Measurements from ENCODE around the gene KCNK18.
"Not testable (repeated sequence)": the region's sequence is repeated elsewhere in the genome, so short reads cannot be mapped to it uniquely, and the experiment has no call there.

Gene KCNK18

GRCh38 chr10:117223693-117224430 lies 26.6 kb downstream of the KCNK18 start:
- Histone ChIP-seq H3K36me3 (ENCODE audit: low read depth) (no peaks in the 10 kb centered on the region), H3K27me3 (ENCODE audit: insufficient read depth, poor library complexity, severe bottlenecking) (no peaks in the 10 kb centered on the region), H3K9me3 (ENCODE audit: severe bottlenecking) (no peaks in the 10 kb centered on the region), H3K4me1 (ENCODE audit: insufficient read depth, poor library complexity, severe bottlenecking) (no peaks in the 10 kb centered on the region), H3K27ac (ENCODE audit: poor library complexity, severe bottlenecking) (no peak overlapping the region), H3K4me3 (ENCODE audit: severe bottlenecking) (no peak overlapping the region)
- TF ChIP-seq CTCF (IDR thresholded peaks at IDR 0.05; ENCODE audit: poor library complexity, severe bottlenecking): no peak
- DNase-seq (ENCODE audit: low spot score): no peak
- ATAC-seq (ENCODE audit: low read depth): no peak

DNA sequence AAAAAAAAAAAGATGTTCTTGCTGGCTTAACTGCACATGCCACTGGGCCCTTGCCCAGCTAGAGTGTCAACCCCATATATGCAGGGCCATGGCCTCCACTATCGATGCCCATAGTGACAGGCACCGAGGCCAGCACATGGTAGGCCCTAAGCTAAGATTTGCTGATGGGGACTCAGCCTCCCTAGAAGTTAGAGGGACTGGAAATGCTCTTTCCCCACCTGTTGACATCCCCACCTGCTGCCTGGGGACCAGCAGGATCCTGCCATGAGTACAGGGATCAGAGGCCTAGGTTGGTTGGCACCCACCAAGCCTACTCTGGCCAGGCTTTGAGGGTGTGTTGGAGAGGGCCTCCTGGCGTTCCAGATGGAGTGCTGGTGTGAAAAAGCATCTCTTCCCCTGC lies 27.6 kb downstream of the KCNK18 start:
- no peaks in the 10 kb centered on the region for H3K27me3 ChIP-seq (ENCODE audit: insufficient read depth, poor library complexity, severe bottlenecking)
- DNase-seq (ENCODE audit: low spot score): no peak
- TF ChIP-seq CTCF (IDR thresholded peaks at IDR 0.05; ENCODE audit: poor library complexity, severe bottlenecking): no peak
- no peak for ATAC-seq (ENCODE audit: low read depth)
- no peak overlapping the region for H3K27ac ChIP-seq (ENCODE audit: poor library complexity, severe bottlenecking)
- H3K36me3 ChIP-seq (ENCODE audit: low read depth): no peaks in the 10 kb centered on the region
- H3K4me1 ChIP-seq (ENCODE audit: insufficient read depth, poor library complexity, severe bottlenecking): no peaks in the 10 kb centered on the region
- H3K9me3 ChIP-seq (ENCODE audit: severe bottlenecking): no peaks in the 10 kb centered on the region
- H3K4me3 ChIP-seq (ENCODE audit: severe bottlenecking): no peak overlapping the region

- DNase-seq (ENCODE audit: low spot score): no peak
- H3K27me3 ChIP-seq (ENCODE audit: insufficient read depth, poor library complexity, severe bottlenecking): peaks cover 11% of the 10 kb centered on the region
- H3K4me1 ChIP-seq (ENCODE audit: insufficient read depth, poor library complexity, severe bottlenecking): no peaks in the 10 kb centered on the region
- H3K36me3 ChIP-seq (ENCODE audit: low read depth): no peaks in the 10 kb centered on the region
- H3K27ac ChIP-seq (ENCODE audit: poor library complexity, severe bottlenecking): no peak overlapping the region
- no peak overlapping the region for H3K4me3 ChIP-seq (ENCODE audit: severe bottlenecking)
- no peaks in the 10 kb centered on the region for H3K9me3 ChIP-seq (ENCODE audit: severe bottlenecking)
- TF ChIP-seq CTCF (IDR thresholded peaks at IDR 0.05; ENCODE audit: poor library complexity, severe bottlenecking): peak; percentile 43
- peak; percentile 23; the same call in 1 of the 3 replicates for ATAC-seq (ENCODE audit: low read depth)
These were observed 29.6 kb downstream of the KCNK18 start for GRCh38 chr10:117226813-117227451.

GRCh38 chr10:117228210-117228609 lies 30.9 kb downstream of the KCNK18 start:
- ATAC-seq (ENCODE audit: low read depth) (no peak), DNase-seq (ENCODE audit: low spot score) (no peak)
- no peak overlapping the region for H3K27ac ChIP-seq (ENCODE audit: poor library complexity, severe bottlenecking)
- no peaks in the 10 kb centered on the region for H3K9me3 ChIP-seq (ENCODE audit: severe bottlenecking)
- H3K36me3 ChIP-seq (ENCODE audit: low read depth): no peaks in the 10 kb centered on the region
- H3K4me1 ChIP-seq (ENCODE audit: insufficient read depth, poor library complexity, severe bottlenecking): no peaks in the 10 kb centered on the region
- TF ChIP-seq CTCF (IDR thresholded peaks at IDR 0.05; ENCODE audit: poor library complexity, severe bottlenecking): no peak
- no peak overlapping the region for H3K4me3 ChIP-seq (ENCODE audit: severe bottlenecking)
- H3K27me3 ChIP-seq (ENCODE audit: insufficient read depth, poor library complexity, severe bottlenecking): peaks cover 11% of the 10 kb centered on the region

DNA sequence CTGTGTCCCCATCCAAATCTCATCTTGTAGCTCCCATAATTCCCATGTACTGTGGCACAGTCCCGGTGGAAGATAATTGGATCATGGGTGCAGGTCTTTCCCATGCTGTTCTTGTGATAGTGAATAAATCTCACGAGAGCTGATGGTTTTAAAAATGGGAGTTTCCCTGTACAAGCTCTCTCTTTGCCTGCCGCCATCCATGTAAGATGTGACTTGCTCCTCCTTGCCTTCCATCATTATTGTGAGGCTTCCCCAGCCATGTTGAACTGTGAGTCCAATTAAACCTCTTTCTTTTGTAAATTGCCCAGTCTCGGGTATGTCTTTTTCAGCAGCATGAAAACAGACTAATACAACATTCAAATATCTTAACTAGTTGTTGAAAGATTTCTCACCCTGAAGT lies 32.8 kb downstream of the KCNK18 start:
- not testable (repeated sequence) for H3K4me1 ChIP-seq (ENCODE audit: insufficient read depth, poor library complexity, severe bottlenecking); H3K27ac ChIP-seq (ENCODE audit: poor library complexity, severe bottlenecking); ATAC-seq (ENCODE audit: low read depth); H3K36me3 ChIP-seq (ENCODE audit: low read depth); H3K4me3 ChIP-seq (ENCODE audit: severe bottlenecking); H3K9me3 ChIP-seq (ENCODE audit: severe bottlenecking); DNase-seq (ENCODE audit: low spot score)
- H3K27me3 ChIP-seq (ENCODE audit: insufficient read depth, poor library complexity, severe bottlenecking): peaks cover 14% of the 10 kb centered on the region

Data from RWPE2 (cell line).